GM21529 (cell line): Measurements from ENCODE around the gene HECA.
"Not testable (repeated sequence)": the region's sequence is repeated elsewhere in the genome, so short reads cannot be mapped to it uniquely, and the experiment has no call there.

Source experiments
- ATAC-seq: cut with Tn5 transposase; IDR thresholded peaks from one replicate; pipeline ENCODE4 v1.9.1; 2021; ENCODE audit not compliant: unreplicated experiment

HECA gene

GRCh38 chr6:139201378-139201777 is 66.5 kb downstream of the HECA start:
- ATAC-seq = no peak

- ATAC-seq = no peak
These were observed 70.1 kb downstream of the HECA start for GRCh38 chr6:139204978-139205377.

- ATAC-seq = no peak
These were observed 71.0 kb downstream of the HECA start for GRCh38 chr6:139205843-139206242.

- not testable (repeated sequence) for ATAC-seq
These were observed 75.9 kb downstream of the HECA start for GRCh38 chr6:139210766-139211165.

GRCh38 chr6:139212460-139212859 is 77.6 kb downstream of the HECA start:
- ATAC-seq = not testable (repeated sequence)

GRCh38 chr6:139219271-139219729 is 84.4 kb downstream of the HECA start:
- ATAC-seq = peak; percentile 100

- ATAC-seq = no peak
These were observed 84.9 kb downstream of the HECA start for GRCh38 chr6:139219746-139220145.

- not testable (repeated sequence) for ATAC-seq
These were observed 93.5 kb downstream of the HECA start for GRCh38 chr6:139228387-139228786.
